HCT116 (cell line): Measurements from ENCODE around the gene KCNH3. TPM values are rescaled to one million over a fixed set of nuclear protein-coding genes. Genes with fewer than 3 reads are reported as not detected.
A peak's percentile ranks its signal among the peaks of the same experiment; 100 is the strongest.

ENCODE experiments used
- ATAC-seq: fragments of 200-7000 bp; cut with Tn5 transposase; 2 replicates; pipeline ENCODE4 v1.9.1; 2020; ENCODE audit warnings: mild to moderate bottlenecking, moderate library complexity
- BruUV-seq: library from RNA; stranded (reverse); fragments of 400-500 nt; replicated peaks from 2 replicates; lab custom pipeline; 2021; lab: Mats Ljungman, UMichigan
- CTCF ChIA-PET: fragments of 300-600 bp; sonication (Branson Sonifier 250); formaldehyde crosslinking; loops from one replicate; lab custom pipeline; 2021; ENCODE audit warnings: antibody characterized with exemption; lab: Charles Lee
- POLR2A ChIA-PET: fragments of 300-600, 350-600 bp; sonication (Branson Sonifier 250); formaldehyde crosslinking; loops from one replicate; lab custom pipeline; 2021; ENCODE audit warnings: antibody characterized with exemption; lab: Charles Lee
- RAD21 ChIA-PET, 2 experiments: fragments of 300-600 bp; sonication (Branson Sonifier 250); formaldehyde crosslinking; loops; one replicate each; lab custom pipeline; 2023; ENCODE audit warnings: low total read pairs in 2 of 2; ENCODE audit not compliant: uncharacterized antibody in 2 of 2, unreplicated experiment in 2 of 2, low non-redundant PET in 1 of 2; lab: Charles Lee
- DNase-seq: peaks from one replicate; pipeline ENCODE4 v3.0.0-alpha.2; 2010; ENCODE audit warnings: low read depth, low spot score
- H2AFZ ChIP-seq: fragments of 200-600 bp; shearing (Covaris generic), sonication (generic); 2 replicates; pipeline ENCODE4 v1.6.1; 2017; ENCODE audit warnings: low read depth, mixed run types, mixed read lengths, antibody characterized with exemption, low read length; ENCODE audit not compliant: poor library complexity, severe bottlenecking
- H3K27ac ChIP-seq: 2 replicates; pipeline ENCODE4 v1.5.1; 2012; ENCODE audit warnings: low read depth, low read length
- H3K27me3 ChIP-seq: fragments of 200-600 bp; sonication (generic); 2 replicates; pipeline ENCODE4 v1.6.1; 2016; ENCODE audit warnings: mixed run types, low read length, mixed read lengths; ENCODE audit not compliant: insufficient read depth
- H3K36me3 ChIP-seq, 2 experiments: fragments of 200-500 bp in 1 of 2; fragments of 200-600 bp in 1 of 2; sonication (Bioruptor generic) in 1 of 2; sonication (generic) in 1 of 2; 2 replicates each; pipeline versions ENCODE4 v1.5.1 to v1.6.1; 2014 to 2016; ENCODE audit warnings: low read length in 2 of 2, inconsistent platforms in 1 of 2, mixed read lengths in 1 of 2, mixed run types in 1 of 2; ENCODE audit not compliant: insufficient read depth in 2 of 2, control insufficient read depth in 1 of 2
- H3K4me1 ChIP-seq, 2 experiments: fragments of 200-600 bp in 1 of 2; sonication (generic) in 1 of 2; 2 replicates each; pipeline versions ENCODE4 v1.5.1 to v1.6.1; 2012 to 2017; ENCODE audit warnings: low read length in 2 of 2, inconsistent platforms in 1 of 2, mild to moderate bottlenecking in 1 of 2, mixed read lengths in 1 of 2, mixed run types in 1 of 2, moderate library complexity in 1 of 2; ENCODE audit not compliant: insufficient read depth in 2 of 2, control insufficient read depth in 1 of 2
- H3K4me2 ChIP-seq: fragments of 200-600 bp; sonication (generic); 2 replicates; pipeline ENCODE4 v1.6.1; 2017; ENCODE audit warnings: mixed run types, low read length, mixed read lengths
- H3K4me3 ChIP-seq, 2 experiments: fragments of 200-600 bp in 1 of 2; sonication (generic) in 1 of 2; replicated peaks in 1 of 2; 2 replicates each; pipeline ENCODE4 v1.5.1; 2011 to 2016; ENCODE audit warnings: low read length in 2 of 2, control low read depth in 1 of 2, low read depth in 1 of 2, mild to moderate bottlenecking in 1 of 2, mixed read lengths in 1 of 2, mixed run types in 1 of 2
- H3K79me2 ChIP-seq: fragments of 200-600 bp; sonication (generic); 2 replicates; pipeline ENCODE4 v1.6.1; 2017; ENCODE audit warnings: mild to moderate bottlenecking, mixed run types, low read length, moderate library complexity, mixed read lengths; ENCODE audit not compliant: insufficient read depth
- H3K9ac ChIP-seq: fragments of 200-600 bp; sonication (generic); 2 replicates; pipeline ENCODE4 v1.6.1; 2016; ENCODE audit warnings: low read length, mixed read lengths
- H3K9me2 ChIP-seq: fragments of 200-600 bp; sonication (generic), shearing (Covaris generic); 2 replicates; pipeline ENCODE4 v1.6.1; 2017; ENCODE audit warnings: mixed run types, mild to moderate bottlenecking, moderate library complexity; ENCODE audit not compliant: insufficient read depth
- H3K9me3 ChIP-seq, 2 experiments: fragments of 200-500 bp in 1 of 2; fragments of 200-600 bp in 1 of 2; sonication (Bioruptor generic) in 1 of 2; sonication (generic) in 1 of 2; 2 replicates each; pipeline ENCODE4 v1.6.1; 2014 to 2017; ENCODE audit warnings: low read length in 2 of 2, mixed read lengths in 2 of 2, inconsistent platforms in 1 of 2, low read depth in 1 of 2, mild to moderate bottlenecking in 1 of 2, mixed run types in 1 of 2, moderate library complexity in 1 of 2; ENCODE audit not compliant: control insufficient read depth in 1 of 2, insufficient read depth in 1 of 2
- H4K20me1 ChIP-seq: fragments of 200-600 bp; sonication (generic), shearing (Covaris generic); 2 replicates; pipeline ENCODE4 v1.6.1; 2017; ENCODE audit warnings: mixed run types, mild to moderate bottlenecking, moderate library complexity; ENCODE audit not compliant: insufficient read depth
- CBX3 ChIP-seq: IDR thresholded peaks from 2 replicates; pipeline ENCODE4 v1.6.1; 2012; ENCODE audit warnings: low read depth
- CEBPB ChIP-seq: IDR thresholded peaks from 2 replicates; pipeline ENCODE4 v1.6.1; 2012; ENCODE audit warnings: low read depth
- EGR1 ChIP-seq: IDR thresholded peaks from 2 replicates; pipeline ENCODE4 v1.6.1; 2012; ENCODE audit warnings: low read depth
- EZH2phosphoT487 ChIP-seq: fragments of 200-600 bp; IDR thresholded peaks from 2 replicates; pipeline ENCODE4 v1.6.1; 2018; ENCODE audit warnings: antibody characterized with exemption, borderline replicate concordance
- FOSL1 ChIP-seq: IDR thresholded peaks from 2 replicates; pipeline ENCODE4 v1.6.1; 2012; ENCODE audit warnings: low read depth
- MAX ChIP-seq: IDR thresholded peaks from 2 replicates; pipeline ENCODE4 v1.6.1; 2012
- POLR2AphosphoS5 ChIP-seq: IDR thresholded peaks from 2 replicates; pipeline ENCODE4 v1.6.1; 2011; ENCODE audit warnings: mild to moderate bottlenecking, low read depth, low read length, moderate library complexity
- SIN3A ChIP-seq: IDR thresholded peaks from 2 replicates; pipeline ENCODE4 v1.6.1; 2012; ENCODE audit warnings: low read depth
- SRF ChIP-seq: IDR thresholded peaks from 2 replicates; pipeline ENCODE4 v1.6.1; 2012; ENCODE audit warnings: low read depth
- TCF7L2 ChIP-seq: IDR thresholded peaks from 2 replicates; pipeline ENCODE4 v1.7.0; 2011; ENCODE audit warnings: borderline replicate concordance, inconsistent platforms; ENCODE audit not compliant: insufficient read depth, insufficient read length; ENCODE audit errors: extremely low read depth
- YY1 ChIP-seq: IDR thresholded peaks from 2 replicates; pipeline ENCODE4 v1.6.1; 2011; ENCODE audit warnings: low read length, low read depth, moderate library complexity, mild to moderate bottlenecking; ENCODE audit not compliant: insufficient replicate concordance; ENCODE audit errors: extremely low read depth
- ZFX ChIP-seq: fragments of 450-650 bp; IDR thresholded peaks from 2 replicates; pipeline ENCODE4 v1.6.1; 2017
- intact Hi-C: fragments of 100-400 bp; cut with micrococcal nuclease; formaldehyde crosslinking; loops from 2 replicates; pipeline ENCODE4 v1.10.0; 2022
- total RNA-seq: library from RNA; stranded (reverse); gene quantifications from one replicate; pipeline ENCODE4 v1.2.1, GENCODE V29; 2021; ENCODE audit not compliant: unreplicated experiment
- TF ChIP-seq, protein P1 (sequence below): IDR thresholded peaks from 2 replicates; pipeline ENCODE4 v1.6.1; 2011; ENCODE audit warnings: mild to moderate bottlenecking, low read length, moderate library complexity; ENCODE audit not compliant: insufficient replicate concordance; ENCODE audit errors: extremely low read depth

Gene KCNH3
- total RNA-seq, 1 experiment from 2014 or later, result 35.3 TPM

GRCh38 chr12:49518914-49519573 is 19.8 kb upstream of the KCNH3 start (continued):
- TF ChIP-seq, protein P1, sequence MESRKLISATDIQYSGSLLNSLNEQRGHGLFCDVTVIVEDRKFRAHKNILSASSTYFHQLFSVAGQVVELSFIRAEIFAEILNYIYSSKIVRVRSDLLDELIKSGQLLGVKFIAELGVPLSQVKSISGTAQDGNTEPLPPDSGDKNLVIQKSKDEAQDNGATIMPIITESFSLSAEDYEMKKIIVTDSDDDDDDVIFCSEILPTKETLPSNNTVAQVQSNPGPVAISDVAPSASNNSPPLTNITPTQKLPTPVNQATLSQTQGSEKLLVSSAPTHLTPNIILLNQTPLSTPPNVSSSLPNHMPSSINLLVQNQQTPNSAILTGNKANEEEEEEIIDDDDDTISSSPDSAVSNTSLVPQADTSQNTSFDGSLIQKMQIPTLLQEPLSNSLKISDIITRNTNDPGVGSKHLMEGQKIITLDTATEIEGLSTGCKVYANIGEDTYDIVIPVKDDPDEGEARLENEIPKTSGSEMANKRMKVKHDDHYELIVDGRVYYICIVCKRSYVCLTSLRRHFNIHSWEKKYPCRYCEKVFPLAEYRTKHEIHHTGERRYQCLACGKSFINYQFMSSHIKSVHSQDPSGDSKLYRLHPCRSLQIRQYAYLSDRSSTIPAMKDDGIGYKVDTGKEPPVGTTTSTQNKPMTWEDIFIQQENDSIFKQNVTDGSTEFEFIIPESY, result no peak
- TF ChIP-seq ZFX (no peak), CBX3 (0 out of 2 replicates have a peak, but pooled peaks have one; percentile 68)

DNA sequence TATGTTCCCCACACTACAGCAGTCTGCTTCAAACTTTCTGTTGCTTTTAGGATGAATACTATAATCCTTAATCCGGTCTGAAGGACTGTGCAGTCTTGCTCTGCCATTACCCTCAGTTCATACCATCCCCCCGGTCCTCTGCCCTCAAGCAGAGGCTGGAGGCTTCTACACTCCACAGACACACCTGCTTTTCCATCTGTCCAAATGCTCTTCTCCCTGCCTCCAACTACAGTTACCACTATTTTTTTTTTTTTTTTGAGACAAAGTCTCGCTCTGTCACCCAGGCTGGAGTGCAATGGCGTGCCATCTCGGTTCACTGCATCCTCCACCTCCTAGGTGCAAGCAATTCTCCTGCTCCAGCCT is 19.3 kb upstream of the KCNH3 start:
- Histone ChIP-seq H3K79me2 (no peaks in the 10 kb centered on the region), H3K4me1 (peaks cover 41 to 48% of the 10 kb centered on the region in 2 experiments), H4K20me1 (no peaks in the 10 kb centered on the region), H3K27ac (peak overlapping the region; percentile 84), H3K9me3 (no peaks in the 10 kb centered on the region), H3K36me3 (peaks cover 22% of the 10 kb centered on the region in 2 experiments), H3K27me3 (no peaks in the 10 kb centered on the region), H3K4me3 (no peak overlapping the region), H3K9ac (no peak overlapping the region), H2AFZ (no peak overlapping the region), H3K9me2 (no peaks in the 10 kb centered on the region), H3K4me2 (no peak overlapping the region)
- ATAC-seq, result no peak
- RAD21 ChIA-PET, result interaction anchor here in 1 of 2 experiments (1.2 kb wide), 1 partner anchor 161 kb away, joined by 5 read pairs; no protein-coding TSS in a partner anchor
- intact Hi-C loops, result no loop called here
- BruUV-seq, result no TSS peak
- POLR2A ChIA-PET, result interaction anchor here (0.9 to 1.1 kb wide), 3 partner anchors 8 to 170 kb away, joined by 3 to 4 read pairs (median 3); partner anchors contain the start of gene SPATS2
- no peak for TF ChIP-seq EZH2phosphoT487
- TF ChIP-seq SIN3A, result no peak
- TF ChIP-seq POLR2AphosphoS5, result no peak
- TF ChIP-seq SRF, result no peak
- no peak for TF ChIP-seq CEBPB
- TF ChIP-seq FOSL1, result no peak
- no peak for TF ChIP-seq MAX
- no peak for TF ChIP-seq CBX3
- no peak for TF ChIP-seq EGR1
- no peak for TF ChIP-seq TCF7L2
- TF ChIP-seq YY1, result no peak
- CTCF ChIA-PET, result interaction anchor here (1.1 to 2.4 kb wide), 3 partner anchors 34 to 172 kb away, joined by 3 to 17 read pairs (median 5); no protein-coding TSS in a partner anchor
- DNase-seq, result no peak
